ENCODE results near the gene PWWP2B.

The PWWP2B gene

DNA sequence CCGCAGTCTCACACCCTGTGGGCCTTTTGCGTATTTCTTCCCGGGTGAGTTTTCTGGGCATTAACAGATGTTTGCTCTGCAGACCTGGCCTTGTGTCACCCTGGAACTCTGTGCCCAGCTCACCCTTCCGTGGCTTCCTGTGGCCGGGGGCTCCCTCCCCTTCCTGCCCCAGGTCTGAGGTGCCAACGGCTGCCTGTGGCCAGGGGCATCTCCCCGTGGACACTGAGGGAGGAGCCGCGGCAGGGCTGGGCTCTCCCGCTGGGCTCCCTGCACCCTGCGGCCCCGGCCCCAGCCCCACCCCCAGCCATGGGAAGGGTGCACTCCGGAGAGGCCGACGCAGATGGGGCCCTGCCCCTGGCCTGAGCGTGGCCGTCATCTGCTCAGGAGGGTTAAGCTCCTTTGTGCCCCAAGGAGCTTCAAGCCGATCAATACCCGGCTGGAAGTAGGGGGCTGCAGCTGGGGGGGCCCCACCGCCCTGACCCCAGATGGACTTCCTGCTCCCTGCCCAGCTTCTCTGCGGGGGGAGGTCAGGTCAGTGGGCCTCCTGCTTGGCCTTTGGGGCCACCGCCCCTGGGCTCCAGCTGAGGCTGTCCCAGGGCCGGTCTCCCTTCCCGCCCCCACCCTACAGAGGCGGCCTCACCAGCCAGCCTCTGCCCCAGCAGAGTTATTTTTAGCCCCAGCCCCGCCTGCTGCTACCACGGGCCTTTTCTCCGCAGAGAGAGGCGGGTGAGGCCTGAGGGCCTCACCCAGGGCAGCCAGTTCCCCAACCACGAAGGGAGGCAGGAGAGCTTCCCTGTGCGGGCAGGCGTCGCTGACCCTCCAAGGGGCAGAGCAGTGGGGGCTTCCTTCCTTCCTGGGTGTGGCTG is 24.2 kb downstream of the PWWP2B start:
- Histone ChIP-seq H3K9ac (peak overlapping the region; percentile 74 to 88 (median 78)), H3K4me1 (peaks cover 79 to 93% (median 83%) of the 10 kb centered on the region in 10 experiments), H3K9me3 (replicated peaks in 1 of 11) (no peaks in the 10 kb centered on the region), H3K36me3 (peaks cover 0 to 9% (median 0%) of the 10 kb centered on the region in 11 experiments; a peak in 2 of 22 replicates), H4K20me1 (peaks cover 0 to 35% (median 0%) of the 10 kb centered on the region in 11 experiments; a peak in 5 of 22 replicates), H3K27ac (peak overlapping the region; percentile 70 to 98 (median 88)), H3K4me3 (peak overlapping the region; percentile 16 to 57 (median 44); a peak in 17 of 20 replicates), H3K4me2 (peak overlapping the region; percentile 80 to 99 (median 97)), H3K27me3 (no peaks in the 10 kb centered on the region)
- no peak for TF ChIP-seq Cebpa-rat (IDR thresholded peaks at IDR 0.05)

DNA sequence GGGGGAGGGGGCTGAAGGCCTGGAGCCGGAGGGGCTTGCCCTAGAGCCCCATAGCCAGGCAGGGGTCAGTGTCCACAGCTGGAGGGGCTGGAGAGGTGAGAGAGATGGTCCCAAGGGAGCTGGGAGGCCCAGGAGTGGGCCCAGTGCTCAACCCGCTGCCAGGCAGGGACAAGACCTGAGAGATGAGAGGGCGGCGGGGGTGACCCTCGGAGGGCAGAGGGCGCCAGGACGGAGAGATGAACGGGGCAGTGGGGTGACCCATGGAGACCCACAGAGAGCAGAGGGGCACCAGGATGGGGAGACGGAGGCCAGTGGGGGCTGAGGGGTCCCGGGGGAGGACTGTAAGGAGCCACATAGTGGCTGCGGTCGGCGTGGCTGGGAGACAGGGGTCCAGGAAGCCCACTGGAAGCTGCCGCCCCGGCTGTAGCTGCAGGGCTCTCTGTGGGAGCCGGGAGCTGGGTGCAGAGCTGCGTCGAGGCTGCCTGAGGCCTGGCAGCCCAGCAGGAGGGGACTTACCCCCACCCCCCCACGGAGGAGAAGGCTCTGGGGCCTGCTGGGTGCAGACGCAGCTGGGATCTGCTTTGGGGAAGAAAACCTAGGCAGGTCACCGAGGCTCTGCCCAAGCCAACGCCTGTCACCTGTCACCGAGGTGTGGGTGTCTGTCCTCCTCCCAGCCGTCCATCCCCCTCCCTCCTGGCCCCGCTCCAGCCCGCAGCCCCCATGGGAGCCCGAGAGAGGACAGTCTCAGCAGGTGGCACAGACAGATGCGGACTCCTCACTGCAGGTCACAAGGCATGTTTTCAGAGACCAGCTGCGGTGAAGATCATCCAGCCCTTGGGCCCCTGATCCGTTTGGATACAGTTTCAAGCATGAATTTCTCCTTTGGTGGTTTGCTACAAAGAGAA is 25.1 kb downstream of the PWWP2B start:
- H3K4me1 ChIP-seq: peaks cover 70 to 84% (median 74%) of the 10 kb centered on the region in 10 experiments

DNA sequence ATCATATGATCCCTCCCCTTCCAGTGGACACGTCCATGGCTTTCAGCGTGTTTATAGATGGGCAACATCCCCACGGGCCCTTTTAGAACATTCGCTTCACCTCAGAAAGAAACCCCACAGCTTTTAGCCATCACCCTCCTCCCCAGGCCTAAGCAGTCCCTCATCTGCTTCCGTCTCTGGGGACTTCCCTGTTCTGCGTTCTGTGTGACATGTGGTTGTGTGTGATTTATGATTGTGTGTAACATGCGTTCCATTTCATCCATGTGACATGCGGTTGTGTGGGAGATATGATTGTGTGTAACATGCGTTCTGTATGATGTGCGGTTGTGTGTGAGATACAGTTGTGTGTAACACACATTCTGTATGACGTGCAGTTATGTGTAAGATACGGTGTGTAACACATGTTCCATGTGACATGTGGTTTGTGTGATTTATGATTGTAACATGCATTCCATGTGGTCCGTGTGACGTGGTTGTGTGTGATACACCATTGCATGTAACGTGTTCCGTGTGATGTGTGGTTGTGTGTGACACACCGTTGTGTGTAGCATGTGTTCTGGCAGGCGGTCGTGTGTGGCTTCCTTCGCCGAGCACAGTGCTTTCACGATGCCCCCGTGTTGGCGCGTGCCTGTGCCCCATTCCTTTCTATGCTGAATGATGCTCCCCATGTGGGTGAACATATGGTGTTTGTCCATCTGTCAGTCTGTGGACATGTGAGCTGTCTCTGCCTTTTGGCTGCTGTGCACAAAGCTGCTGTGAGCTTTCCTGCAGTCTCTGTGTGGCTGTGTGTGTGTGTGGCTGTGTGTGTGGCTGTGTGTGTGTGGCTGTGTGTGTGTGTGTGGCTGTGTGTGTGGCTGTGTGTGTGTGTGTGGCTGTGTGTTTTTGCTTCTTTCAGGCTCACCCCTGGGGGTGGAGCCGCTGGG is 26.2 kb downstream of the PWWP2B start:
- H3K4me2 ChIP-seq: peak overlapping the region; percentile 80 to 99 (median 97)
- peaks cover 59 to 73% (median 63%) of the 10 kb centered on the region in 10 experiments for H3K4me1 ChIP-seq
- peaks cover 0 to 21% (median 0%) of the 10 kb centered on the region in 11 experiments; a peak in 5 of 22 replicates for H4K20me1 ChIP-seq
- H3K27me3 ChIP-seq: no peaks in the 10 kb centered on the region
- no peak for TF ChIP-seq Cebpa-rat (IDR thresholded peaks at IDR 0.05)
- H3K4me3 ChIP-seq: peak overlapping the region in 2 of 10 experiments; percentile 44 to 52; a peak in 2 of 20 replicates
- peak overlapping the region; percentile 27 to 98 (median 88); a peak in 21 of 22 replicates for H3K27ac ChIP-seq
- H3K9me3 ChIP-seq (replicated peaks in 1 of 11): no peaks in the 10 kb centered on the region
- H3K36me3 ChIP-seq: no peaks in the 10 kb centered on the region
- peak overlapping the region; percentile 36 to 88 (median 78); a peak in 20 of 22 replicates for H3K9ac ChIP-seq

More for the DNA sequence above, 25.1 kb downstream of the PWWP2B start:
- H3K27me3 ChIP-seq: no peaks in the 10 kb centered on the region
- peak overlapping the region; percentile 74 to 88 (median 78) for H3K9ac ChIP-seq
- H3K4me2 ChIP-seq: peak overlapping the region; percentile 80 to 99 (median 97)
- peak overlapping the region; percentile 70 to 98 (median 88) for H3K27ac ChIP-seq
- peaks cover 0 to 26% (median 0%) of the 10 kb centered on the region in 11 experiments; a peak in 5 of 22 replicates for H4K20me1 ChIP-seq
- no peaks in the 10 kb centered on the region for H3K9me3 ChIP-seq (replicated peaks in 1 of 11)
- TF ChIP-seq Cebpa-rat (IDR thresholded peaks at IDR 0.05): no peak
- peak overlapping the region; percentile 16 to 57 (median 44); a peak in 16 of 20 replicates for H3K4me3 ChIP-seq
- peaks cover 0 to 4% (median 0%) of the 10 kb centered on the region in 11 experiments; a peak in 2 of 22 replicates for H3K36me3 ChIP-seq

DNA sequence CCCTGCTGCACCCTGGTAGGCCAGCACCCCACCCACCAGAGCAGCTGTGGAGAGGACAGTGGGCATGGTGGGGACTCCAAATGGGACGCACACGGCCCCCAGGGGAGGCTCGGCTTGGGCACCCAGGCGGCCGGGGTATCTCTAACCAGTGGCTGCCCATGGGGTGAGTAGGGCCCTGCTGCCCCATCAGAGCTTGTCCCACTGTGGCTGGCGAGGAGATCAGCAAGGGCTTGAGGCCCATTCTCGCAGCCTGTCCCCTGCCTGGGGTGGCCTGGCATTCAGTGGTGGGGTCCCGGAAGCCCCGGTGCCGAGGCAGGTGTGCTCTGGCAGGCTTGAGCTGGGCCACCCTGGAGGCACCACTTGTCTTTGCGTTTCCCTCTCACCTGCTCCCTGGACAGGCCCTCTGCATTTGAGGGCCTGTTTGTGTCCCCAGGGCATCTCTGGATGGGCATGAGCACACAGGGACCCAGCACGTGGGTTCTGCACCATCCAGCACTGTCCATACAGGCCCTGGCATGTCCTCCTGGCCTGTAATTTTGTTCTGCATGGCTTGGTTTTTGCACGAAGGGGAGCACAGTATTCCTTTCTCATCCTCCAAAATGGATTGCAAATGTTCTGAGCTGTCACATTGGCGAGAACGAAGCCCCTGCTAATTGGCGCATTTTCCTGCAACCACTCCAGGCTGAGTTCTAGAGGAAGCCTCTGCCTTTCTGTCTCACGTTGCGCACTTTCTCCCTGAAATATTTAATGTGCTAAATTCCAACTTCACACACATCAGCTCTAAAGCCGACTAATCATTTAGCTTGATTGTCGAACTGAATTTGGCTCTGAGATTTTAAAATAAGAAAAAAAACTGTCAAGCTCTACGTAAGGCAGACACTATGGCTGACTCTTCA is 27.2 kb downstream of the PWWP2B start:
- Histone ChIP-seq H3K9ac (peak overlapping the region in 3 of 11 experiments; percentile 6 to 23 (median 22); a peak in 1 of 22 replicates), H3K4me2 (peak overlapping the region; percentile 80 to 99 (median 97)), H3K4me3 (no peak overlapping the region), H3K9me3 (replicated peaks in 1 of 11) (no peaks in the 10 kb centered on the region), H4K20me1 (peaks cover 0 to 16% (median 0%) of the 10 kb centered on the region in 11 experiments; a peak in 4 of 22 replicates), H3K27me3 (no peaks in the 10 kb centered on the region), H3K36me3 (no peaks in the 10 kb centered on the region), H3K27ac (peak overlapping the region in 3 of 11 experiments; percentile 13 to 81 (median 22); a peak in 3 of 22 replicates), H3K4me1 (peaks cover 50 to 70% (median 57%) of the 10 kb centered on the region in 10 experiments)
- TF ChIP-seq Cebpa-rat (IDR thresholded peaks at IDR 0.05): no peak

- Histone ChIP-seq H3K4me3 (no peak overlapping the region), H3K9ac (no peak overlapping the region), H3K27me3 (no peaks in the 10 kb centered on the region), H3K4me1 (peaks cover 51 to 72% (median 58%) of the 10 kb centered on the region in 10 experiments), H3K27ac (no peak overlapping the region), H3K36me3 (no peaks in the 10 kb centered on the region), H3K4me2 (0 out of 22 replicates have a peak overlapping the region, but pooled peaks of 1 of the 11 experiments have one; percentile 98), H3K9me3 (replicated peaks in 1 of 11) (no peaks in the 10 kb centered on the region), H4K20me1 (peaks cover 0 to 15% (median 0%) of the 10 kb centered on the region in 11 experiments; a peak in 4 of 22 replicates)
- no peak for TF ChIP-seq Cebpa-rat (IDR thresholded peaks at IDR 0.05)
Measured at GRCh38 chr10:132425029-132425756, 28.2 kb downstream of the PWWP2B start.

- Histone ChIP-seq H3K36me3 (no peaks in the 10 kb centered on the region), H3K27me3 (no peaks in the 10 kb centered on the region), H3K4me1 (peaks cover 45 to 70% (median 58%) of the 10 kb centered on the region in 10 experiments)
Measured at GRCh38 chr10:132425757-132426155, 28.8 kb downstream of the PWWP2B start.

More at GRCh38 chr10:132425757-132426155, 28.8 kb downstream of the PWWP2B start:
- no peak overlapping the region for H3K4me2 ChIP-seq
- no peaks in the 10 kb centered on the region for H3K9me3 ChIP-seq (replicated peaks in 1 of 11)
- no peak for TF ChIP-seq Cebpa-rat (IDR thresholded peaks at IDR 0.05)
- H4K20me1 ChIP-seq: peaks cover 0 to 15% (median 0%) of the 10 kb centered on the region in 11 experiments; a peak in 3 of 22 replicates
- no peak overlapping the region for H3K9ac ChIP-seq
- H3K4me3 ChIP-seq: no peak overlapping the region
- no peak overlapping the region for H3K27ac ChIP-seq
